ENCODE data around the gene TCF25.

Gene TCF25

GRCh38 chr16:89915303-89916232 is 42.2 kb downstream of the TCF25 start:
- DNase-seq (ENCODE audit: extremely low spot score), result no peak
- no peak for TF ChIP-seq CTCF (IDR thresholded peaks at IDR 0.05; ENCODE audit: control extremely low read depth, extremely low read depth, low read depth, missing control alignments)
- CTCF ChIA-PET, result no interaction called here
- POLR2A ChIA-PET, result no interaction called here

GRCh38 chr16:89917773-89918452 is 44.5 kb downstream of the TCF25 start:
- POLR2A ChIA-PET, result interaction anchor here (1.0 kb wide), 1 partner anchor 45 kb away, joined by 10 read pairs; the partner anchor contains the start of gene TCF25
- TF ChIP-seq CTCF (IDR thresholded peaks at IDR 0.05; ENCODE audit: control extremely low read depth, extremely low read depth, low read depth, missing control alignments), result no peak
- peak; percentile 89 for DNase-seq (ENCODE audit: extremely low spot score)
- CTCF ChIA-PET, result interaction anchor here (1.1 to 2.7 kb wide), 6 partner anchors 9 to 1181 kb away, joined by 3 to 26 read pairs (median 4); no protein-coding TSS in a partner anchor

GRCh38 chr16:89918453-89919347 is 45.3 kb downstream of the TCF25 start, which contains the start of gene MC1R:
TSS of gene MC1R (plus strand) at chr16:89918862. CDS start at chr16:89919259, 397 bp downstream.
- CTCF ChIA-PET, result interaction anchor here (0.9 to 2.7 kb wide), 7 partner anchors 9 to 1181 kb away, joined by 3 to 26 read pairs (median 4); no protein-coding TSS in a partner anchor
- DNase-seq (ENCODE audit: extremely low spot score), result peak; percentile 59
- peak; percentile 45 for TF ChIP-seq CTCF (IDR thresholded peaks at IDR 0.05; ENCODE audit: control extremely low read depth, extremely low read depth, low read depth, missing control alignments)
- POLR2A ChIA-PET, result interaction anchor here (1.0 kb wide), 1 partner anchor 46 kb away, joined by 10 read pairs; the partner anchor contains the start of gene TCF25

- CTCF ChIA-PET, result interaction anchor here (1.8 to 2.7 kb wide), 2 partner anchors 10 to 13 kb away, joined by 4 to 26 read pairs; no protein-coding TSS in a partner anchor
- no peak for DNase-seq (ENCODE audit: extremely low spot score)
- no peak for TF ChIP-seq CTCF (IDR thresholded peaks at IDR 0.05; ENCODE audit: control extremely low read depth, extremely low read depth, low read depth, missing control alignments)
- POLR2A ChIA-PET, result no interaction called here
Observed at GRCh38 chr16:89919535-89920406, 46.4 kb downstream of the TCF25 start.

GRCh38 chr16:89920723-89921122 is 47.3 kb downstream of the TCF25 start:
- DNase-seq (ENCODE audit: extremely low spot score), result no peak
- ChIA-PET CTCF (no interaction called here), POLR2A (no interaction called here)
- TF ChIP-seq CTCF (IDR thresholded peaks at IDR 0.05; ENCODE audit: control extremely low read depth, extremely low read depth, low read depth, missing control alignments), result no peak

All from GM10248 (cell line).